Measurements from ENCODE around the gene DGKB.

Gene DGKB

GRCh38 chr7:14322724-14323123 is 579.8 kb downstream of the DGKB start:
- TF ChIP-seq, protein P1, sequence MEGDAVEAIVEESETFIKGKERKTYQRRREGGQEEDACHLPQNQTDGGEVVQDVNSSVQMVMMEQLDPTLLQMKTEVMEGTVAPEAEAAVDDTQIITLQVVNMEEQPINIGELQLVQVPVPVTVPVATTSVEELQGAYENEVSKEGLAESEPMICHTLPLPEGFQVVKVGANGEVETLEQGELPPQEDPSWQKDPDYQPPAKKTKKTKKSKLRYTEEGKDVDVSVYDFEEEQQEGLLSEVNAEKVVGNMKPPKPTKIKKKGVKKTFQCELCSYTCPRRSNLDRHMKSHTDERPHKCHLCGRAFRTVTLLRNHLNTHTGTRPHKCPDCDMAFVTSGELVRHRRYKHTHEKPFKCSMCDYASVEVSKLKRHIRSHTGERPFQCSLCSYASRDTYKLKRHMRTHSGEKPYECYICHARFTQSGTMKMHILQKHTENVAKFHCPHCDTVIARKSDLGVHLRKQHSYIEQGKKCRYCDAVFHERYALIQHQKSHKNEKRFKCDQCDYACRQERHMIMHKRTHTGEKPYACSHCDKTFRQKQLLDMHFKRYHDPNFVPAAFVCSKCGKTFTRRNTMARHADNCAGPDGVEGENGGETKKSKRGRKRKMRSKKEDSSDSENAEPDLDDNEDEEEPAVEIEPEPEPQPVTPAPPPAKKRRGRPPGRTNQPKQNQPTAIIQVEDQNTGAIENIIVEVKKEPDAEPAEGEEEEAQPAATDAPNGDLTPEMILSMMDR (conservative IDR thresholded peaks at IDR 0.05; ENCODE audit: low read depth): no peak
- ChIA-PET CTCF (interaction anchor here (0.5 kb wide), 1 partner anchor 125 kb away, joined by 5 read pairs; no protein-coding TSS in a partner anchor), POLR2A (ENCODE audit: low non-redundant PET) (no interaction called here)
- H3K27ac ChIP-seq: no peak overlapping the region
- DNase-seq (ENCODE audit: low spot score): no peak

- TF ChIP-seq, protein P1 (conservative IDR thresholded peaks at IDR 0.05; ENCODE audit: low read depth): no peak
- ChIA-PET CTCF (no interaction called here), POLR2A (ENCODE audit: low non-redundant PET) (no interaction called here)
- H3K27ac ChIP-seq: no peak overlapping the region
- no peak for DNase-seq (ENCODE audit: low spot score)
These were observed 580.6 kb downstream of the DGKB start for GRCh38 chr7:14321947-14322346.

DNA sequence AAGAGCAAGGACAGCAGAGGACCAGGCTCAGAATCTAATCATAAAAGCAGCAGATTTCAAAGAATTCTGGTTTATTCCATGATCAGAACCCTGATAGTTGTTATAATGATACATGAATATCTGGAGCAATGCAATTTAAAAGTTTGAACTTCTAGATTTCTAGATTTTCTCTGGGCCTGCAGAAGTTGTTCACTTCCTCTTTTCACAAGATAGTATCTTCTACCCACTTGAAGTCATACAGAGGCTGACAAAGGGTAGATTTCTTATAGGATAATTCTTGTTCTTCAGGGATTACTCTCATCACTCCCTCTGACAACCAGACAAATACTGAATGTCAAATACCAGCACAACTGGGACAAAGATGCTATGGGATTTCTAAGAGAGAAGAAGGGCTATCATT is 593.1 kb downstream of the DGKB start:
- CTCF ChIA-PET: no interaction called here
- POLR2A ChIA-PET (ENCODE audit: low non-redundant PET): no interaction called here
- TF ChIP-seq, protein P1 (conservative IDR thresholded peaks at IDR 0.05; ENCODE audit: low read depth): no peak
- H3K27ac ChIP-seq: no peak overlapping the region
- no peak for DNase-seq (ENCODE audit: low spot score)

DNA sequence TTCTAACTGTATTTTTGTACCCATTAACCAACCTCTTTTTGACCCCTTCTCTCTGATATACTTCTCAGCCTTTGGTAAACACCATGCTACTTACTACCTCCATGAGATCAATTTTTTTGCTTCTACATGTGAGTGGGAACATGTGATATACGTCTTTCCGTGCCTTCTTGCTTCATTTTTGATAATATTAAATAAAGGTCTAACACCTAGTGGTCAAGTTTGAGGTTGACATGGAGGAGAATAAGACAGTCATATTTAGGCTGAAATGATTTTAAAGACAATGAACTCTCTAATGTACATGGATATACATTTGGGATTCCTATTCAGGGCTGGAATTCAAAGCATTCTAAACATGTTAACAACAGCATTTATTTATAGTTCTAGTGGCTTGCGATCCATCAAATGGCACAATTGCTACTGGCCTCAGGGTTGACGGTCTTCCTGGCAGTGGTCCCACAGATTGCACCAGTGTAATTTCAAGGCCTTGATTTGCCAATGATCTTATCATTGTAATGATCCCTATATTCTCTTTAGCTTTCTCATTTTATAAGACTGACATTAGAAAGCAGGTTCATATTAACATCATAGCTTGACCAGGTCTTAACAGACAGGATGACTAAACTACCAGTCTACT is 597.2 kb downstream of the DGKB start:
- CTCF ChIA-PET: no interaction called here
- no peak overlapping the region for H3K27ac ChIP-seq
- TF ChIP-seq, protein P1 (conservative IDR thresholded peaks at IDR 0.05; ENCODE audit: low read depth): no peak
- POLR2A ChIA-PET (ENCODE audit: low non-redundant PET): no interaction called here
- DNase-seq (ENCODE audit: low spot score): no peak

DNA sequence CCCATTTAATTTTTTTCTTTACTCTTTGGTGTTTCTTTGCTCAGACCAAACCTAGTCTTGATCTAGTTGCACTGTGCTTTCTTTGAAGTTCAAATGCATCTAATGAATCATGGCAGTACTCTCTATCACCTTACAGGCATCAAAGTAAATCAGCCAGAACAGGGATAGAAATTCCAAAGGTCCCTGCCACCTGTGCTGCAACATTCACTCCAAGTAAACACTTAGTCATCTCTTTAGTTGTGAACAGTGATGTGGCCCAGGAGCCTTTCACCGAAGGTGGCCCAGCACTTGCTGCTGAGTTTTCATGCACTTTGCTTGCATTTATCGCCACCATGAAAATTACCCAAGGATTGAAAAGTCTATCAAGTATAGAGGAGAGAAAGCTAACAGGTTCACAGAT is 599.0 kb downstream of the DGKB start:
- POLR2A ChIA-PET (ENCODE audit: low non-redundant PET): no interaction called here
- no peak for DNase-seq (ENCODE audit: low spot score)
- TF ChIP-seq, protein P1 (conservative IDR thresholded peaks at IDR 0.05; ENCODE audit: low read depth): no peak
- no peak overlapping the region for H3K27ac ChIP-seq
- CTCF ChIA-PET: interaction anchor here (0.7 kb wide), 1 partner anchor 704 kb away, joined by 3 read pairs; no protein-coding TSS in a partner anchor

- CTCF ChIA-PET: no interaction called here
- POLR2A ChIA-PET (ENCODE audit: low non-redundant PET): no interaction called here
- TF ChIP-seq, protein P1 (conservative IDR thresholded peaks at IDR 0.05; ENCODE audit: low read depth): no peak
- H3K27ac ChIP-seq: no peak overlapping the region
- no peak for DNase-seq (ENCODE audit: low spot score)
These were observed 607.9 kb downstream of the DGKB start for GRCh38 chr7:14294637-14295036.

Measured in RWPE1 (cell line).